Hepatocyte (in vitro differentiated cells): ENCODE results near the gene INTS11. TPM values are rescaled to one million over a fixed set of nuclear protein-coding genes. Genes with fewer than 3 reads are reported as not detected.

Experiments
- DNase-seq: peaks from one replicate; pipeline ENCODE4 v3.0.0-alpha.2; 2016; ENCODE audit warnings: low spot score
- H2AFZ ChIP-seq: fragments of 200-600 bp; sonication (generic); 2 replicates; pipeline ENCODE4 v1.6.0; 2016; ENCODE audit warnings: antibody characterized with exemption, mild to moderate bottlenecking
- H3K27ac ChIP-seq: fragments of 200-600 bp; sonication (generic); 2 replicates; pipeline ENCODE4 v1.5.1; 2016; ENCODE audit warnings: mild to moderate bottlenecking
- H3K27me3 ChIP-seq: fragments of 200-600 bp; sonication (generic); 2 replicates; pipeline ENCODE4 v1.6.1; 2016
- H3K36me3 ChIP-seq: fragments of 200-600 bp; sonication (generic); replicated peaks from 2 replicates; pipeline ENCODE4 v1.5.1; 2016; ENCODE audit warnings: low read depth; ENCODE audit not compliant: insufficient read depth
- H3K4me1 ChIP-seq: fragments of 200-600 bp; sonication (generic); 2 replicates; pipeline ENCODE4 v1.5.1; 2016; ENCODE audit warnings: mild to moderate bottlenecking, moderate library complexity; ENCODE audit not compliant: insufficient read depth
- H3K4me2 ChIP-seq: fragments of 200-600 bp; sonication (generic); 2 replicates; pipeline ENCODE4 v1.6.0; 2016
- H3K4me3 ChIP-seq: fragments of 200-600 bp; sonication (generic); 2 replicates; pipeline ENCODE4 v1.5.1; 2016; ENCODE audit warnings: mild to moderate bottlenecking
- H3K79me2 ChIP-seq: fragments of 200-600 bp; sonication (generic); 2 replicates; pipeline ENCODE4 v1.6.0; 2017; ENCODE audit warnings: mild to moderate bottlenecking
- H3K9me2 ChIP-seq: fragments of 200-600 bp; sonication (generic); replicated peaks from 2 replicates; pipeline ENCODE4 v1.6.0; 2017; ENCODE audit warnings: mild to moderate bottlenecking; ENCODE audit not compliant: insufficient read depth
- H3K9me3 ChIP-seq: fragments of 200-600 bp; sonication (generic); 2 replicates; pipeline ENCODE4 v1.5.1; 2016; ENCODE audit warnings: low read depth, mild to moderate bottlenecking
- H4K20me1 ChIP-seq: fragments of 200-600 bp; sonication (generic); 2 replicates; pipeline ENCODE4 v1.6.0; 2016; ENCODE audit warnings: mild to moderate bottlenecking; ENCODE audit not compliant: insufficient read depth, poor library complexity, severe bottlenecking
- EZH2 ChIP-seq: fragments of 200-600 bp; sonication (generic); IDR thresholded peaks from 2 replicates; pipeline ENCODE4 v1.6.1; 2016; ENCODE audit warnings: antibody characterized with exemption, mild to moderate bottlenecking, borderline replicate concordance
- EZH2phosphoT487 ChIP-seq: fragments of 200-600 bp; sonication (generic); IDR thresholded peaks from one replicate; pipeline ENCODE4 v1.6.1; 2018; ENCODE audit warnings: antibody characterized with exemption, mild to moderate bottlenecking, low read depth, moderate library complexity; ENCODE audit not compliant: unreplicated experiment, severe bottlenecking
- whole genome bisulfite sequencing: methylation state at CpG from one replicate; pipeline ENCODE4 v1.1.6; 2016; ENCODE audit warnings: low lambda C conversion rate; ENCODE audit errors: missing lambda C conversion rate; 5-methylcytosine and 5-hydroxymethylcytosine counted together
- polyA plus RNA-seq: library from polyadenylated mRNA; unstranded; fragments of >200 nt; fragmentation: Nextera tagmentation; extraction: Ambion mirVana; gene quantifications from 2 replicates; pipeline ENCODE4 v1.2.1, GENCODE V29; 2016
- total RNA-seq: library from RNA; depleted of rRNA; stranded (reverse); fragments of >200 nt; gene quantifications from 2 replicates; pipeline ENCODE4 v1.2.3, GENCODE V29; 2014
- TF ChIP-seq, protein P1 (sequence below): fragments of 200-600 bp; sonication (generic); IDR thresholded peaks from 2 replicates; pipeline ENCODE4 v1.5.1; 2016; ENCODE audit warnings: antibody characterized with exemption, mild to moderate bottlenecking; ENCODE audit not compliant: poor library complexity

The INTS11 gene
- total and polyA plus RNA-seq, 2 experiments from 2014 or later = 80.4 to 80.6 TPM

DNA sequence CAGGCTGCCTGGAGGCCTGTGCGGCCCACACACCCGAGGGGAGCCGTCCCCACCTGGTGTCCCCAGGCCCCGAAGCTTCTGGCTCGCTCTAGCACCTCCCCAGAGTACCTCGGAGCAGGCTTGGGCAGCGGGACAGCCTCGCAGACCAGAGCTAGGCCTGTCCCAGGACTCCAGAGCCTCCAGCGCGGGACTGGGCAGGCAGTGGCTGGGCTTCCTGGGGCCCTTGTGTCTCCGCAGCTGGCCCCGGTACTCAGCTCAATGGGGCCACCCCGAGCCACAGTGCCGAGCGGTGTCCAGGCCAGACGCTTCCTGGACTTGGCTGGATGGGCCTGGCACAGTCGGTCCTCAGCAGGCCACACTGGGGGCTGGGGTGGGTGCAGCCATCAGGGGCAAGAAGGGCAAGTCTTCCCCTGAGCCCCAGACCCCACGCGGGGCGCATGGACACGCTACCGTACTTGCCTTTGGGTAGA lies 39.3 kb downstream of the INTS11 start:
- TF ChIP-seq EZH2 = no peak
- TF ChIP-seq EZH2phosphoT487 = no peak
- TF ChIP-seq, protein P1, sequence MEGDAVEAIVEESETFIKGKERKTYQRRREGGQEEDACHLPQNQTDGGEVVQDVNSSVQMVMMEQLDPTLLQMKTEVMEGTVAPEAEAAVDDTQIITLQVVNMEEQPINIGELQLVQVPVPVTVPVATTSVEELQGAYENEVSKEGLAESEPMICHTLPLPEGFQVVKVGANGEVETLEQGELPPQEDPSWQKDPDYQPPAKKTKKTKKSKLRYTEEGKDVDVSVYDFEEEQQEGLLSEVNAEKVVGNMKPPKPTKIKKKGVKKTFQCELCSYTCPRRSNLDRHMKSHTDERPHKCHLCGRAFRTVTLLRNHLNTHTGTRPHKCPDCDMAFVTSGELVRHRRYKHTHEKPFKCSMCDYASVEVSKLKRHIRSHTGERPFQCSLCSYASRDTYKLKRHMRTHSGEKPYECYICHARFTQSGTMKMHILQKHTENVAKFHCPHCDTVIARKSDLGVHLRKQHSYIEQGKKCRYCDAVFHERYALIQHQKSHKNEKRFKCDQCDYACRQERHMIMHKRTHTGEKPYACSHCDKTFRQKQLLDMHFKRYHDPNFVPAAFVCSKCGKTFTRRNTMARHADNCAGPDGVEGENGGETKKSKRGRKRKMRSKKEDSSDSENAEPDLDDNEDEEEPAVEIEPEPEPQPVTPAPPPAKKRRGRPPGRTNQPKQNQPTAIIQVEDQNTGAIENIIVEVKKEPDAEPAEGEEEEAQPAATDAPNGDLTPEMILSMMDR = no peak
- H3K9me2 ChIP-seq = no peaks in the 10 kb centered on the region
- WGBS = 88% methylated on average over 18 of the region's 22 CpGs
- no peak overlapping the region for H3K4me3 ChIP-seq
- H3K4me2 ChIP-seq = no peak overlapping the region
- H3K4me1 ChIP-seq = no peaks in the 10 kb centered on the region
- H3K9me3 ChIP-seq = no peaks in the 10 kb centered on the region
- DNase-seq = no peak
- H3K79me2 ChIP-seq = no peaks in the 10 kb centered on the region
- H3K27me3 ChIP-seq = no peaks in the 10 kb centered on the region
- H3K36me3 ChIP-seq = no peaks in the 10 kb centered on the region
- H2AFZ ChIP-seq = no peak overlapping the region
- no peaks in the 10 kb centered on the region for H4K20me1 ChIP-seq
- H3K27ac ChIP-seq = no peak overlapping the region

DNA sequence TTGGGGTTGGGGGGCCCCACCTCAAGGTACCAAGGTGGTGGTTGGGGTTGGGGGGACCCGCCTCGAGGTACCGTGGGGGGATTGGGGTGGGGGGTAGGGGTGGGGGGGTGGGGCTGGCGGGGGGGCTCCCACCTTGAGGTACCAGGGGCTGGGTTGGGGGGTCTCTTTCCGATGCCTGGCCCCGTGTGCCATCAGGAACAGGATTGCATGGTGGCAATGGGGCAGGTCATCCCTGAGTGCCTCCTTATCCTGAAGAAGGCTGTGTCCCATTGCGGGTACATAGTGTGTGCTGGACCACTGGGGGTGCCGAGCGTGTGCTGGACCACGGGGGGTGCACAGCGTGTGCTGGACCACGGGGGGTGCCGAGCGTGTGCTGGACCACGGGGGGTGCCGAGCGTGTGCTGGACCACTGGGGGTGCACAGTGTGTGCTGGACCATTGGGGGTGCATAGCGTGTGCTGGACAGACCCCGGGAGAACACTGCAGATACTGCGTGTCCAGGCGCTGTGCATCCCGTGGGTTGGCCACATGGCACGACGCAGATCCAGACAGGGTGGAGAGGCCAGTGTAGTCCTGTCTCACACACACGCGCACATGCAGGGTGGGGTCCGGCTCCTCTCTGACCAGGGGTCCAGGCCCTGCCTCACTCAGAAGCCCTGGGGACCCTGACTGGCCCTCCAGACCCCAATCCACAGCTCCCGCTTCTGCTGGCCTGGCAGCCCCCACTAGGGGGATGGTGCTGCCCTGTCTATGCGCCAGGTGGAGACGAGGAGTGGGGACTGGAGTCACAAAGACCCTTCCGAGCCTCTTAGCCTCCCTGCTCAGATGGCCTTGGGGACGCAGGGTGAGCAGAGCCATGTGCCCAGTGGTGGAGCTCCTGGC lies 40.0 kb downstream of the INTS11 start:
- H3K9me2 ChIP-seq = no peaks in the 10 kb centered on the region
- H3K27me3 ChIP-seq = no peaks in the 10 kb centered on the region
- H3K79me2 ChIP-seq = no peaks in the 10 kb centered on the region
- no peaks in the 10 kb centered on the region for H3K4me1 ChIP-seq
- TF ChIP-seq EZH2 (no peak), EZH2phosphoT487 (no peak)
- TF ChIP-seq, protein P1 = no peak
- H3K4me2 ChIP-seq = no peak overlapping the region
- H3K27ac ChIP-seq = no peak overlapping the region
- H2AFZ ChIP-seq = no peak overlapping the region
- WGBS = 90% methylated on average over 27 of the region's 32 CpGs
- H3K9me3 ChIP-seq = no peaks in the 10 kb centered on the region
- DNase-seq = no peak
- no peak overlapping the region for H3K4me3 ChIP-seq
- no peaks in the 10 kb centered on the region for H3K36me3 ChIP-seq
- H4K20me1 ChIP-seq = no peaks in the 10 kb centered on the region

DNA sequence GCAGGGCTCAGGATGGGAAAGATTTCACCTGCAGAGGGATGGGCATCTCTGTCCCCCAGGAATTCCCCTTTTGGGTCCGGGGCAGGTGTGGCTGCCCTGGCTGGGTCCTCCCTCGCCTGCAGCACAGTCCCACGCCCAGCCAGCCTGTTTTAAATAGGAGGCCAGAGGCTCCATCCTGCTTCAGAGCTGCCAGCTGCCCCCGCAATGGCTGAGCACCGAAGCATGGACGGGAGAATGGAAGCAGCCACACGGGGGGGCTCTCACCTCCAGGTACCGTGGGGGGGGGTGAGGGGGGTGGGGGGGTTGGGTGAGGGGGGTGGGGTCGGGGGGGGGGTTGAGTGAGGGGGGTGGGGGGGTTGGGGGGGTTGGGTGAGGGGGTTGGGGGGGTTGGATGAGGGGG lies 40.6 kb downstream of the INTS11 start:
- H2AFZ ChIP-seq = no peak overlapping the region
- H3K9me3 ChIP-seq = no peaks in the 10 kb centered on the region
- no peaks in the 10 kb centered on the region for H3K27me3 ChIP-seq
- H3K4me2 ChIP-seq = no peak overlapping the region
- H3K79me2 ChIP-seq = no peaks in the 10 kb centered on the region
- TF ChIP-seq, protein P1 = no peak
- no peak for TF ChIP-seq EZH2phosphoT487
- TF ChIP-seq EZH2 = no peak
- no peaks in the 10 kb centered on the region for H3K36me3 ChIP-seq
- H3K4me3 ChIP-seq = no peak overlapping the region
- DNase-seq = no peak
- WGBS = 46% methylated on average over 8 of the region's 9 CpGs
- H4K20me1 ChIP-seq = no peaks in the 10 kb centered on the region
- no peaks in the 10 kb centered on the region for H3K9me2 ChIP-seq
- no peak overlapping the region for H3K27ac ChIP-seq
- H3K4me1 ChIP-seq = no peaks in the 10 kb centered on the region
